SU-DHL-6 (cell line): ENCODE results near the gene MPI.

Source experiments
- H2AFZ ChIP-seq: fragments of 200-600 bp; sonication (generic); 2 replicates; pipeline ENCODE4 v1.6.1; 2014; ENCODE audit warnings: low read depth, mild to moderate bottlenecking, moderate library complexity, mixed read lengths, antibody characterized with exemption, low read length; ENCODE audit not compliant: severe bottlenecking
- H3F3A ChIP-seq: fragments of 200-600 bp; shearing (Covaris generic); 2 replicates; pipeline ENCODE4 v1.6.0; 2016; ENCODE audit warnings: antibody characterized with exemption, mild to moderate bottlenecking; ENCODE audit not compliant: insufficient read depth
- H3K27ac ChIP-seq: fragments of 200-600 bp; sonication (generic); 2 replicates; pipeline ENCODE4 v1.5.1; 2016; ENCODE audit warnings: low read depth, mild to moderate bottlenecking, low read length, moderate library complexity, mixed read lengths
- H3K27me3 ChIP-seq: fragments of 200-600 bp; sonication (generic), shearing (Covaris generic); 2 replicates; pipeline ENCODE4 v1.6.0; 2014; ENCODE audit warnings: mild to moderate bottlenecking, low read length
- H3K36me3 ChIP-seq: fragments of 200-600 bp; sonication (generic); 2 replicates; pipeline ENCODE4 v1.6.1; 2014; ENCODE audit warnings: mild to moderate bottlenecking, low read length, mixed read lengths
- H3K4me2 ChIP-seq: fragments of 300-600, 200-600 bp; shearing (Covaris generic), sonication (generic); 2 replicates; pipeline ENCODE4 v1.6.0; 2014; ENCODE audit warnings: low read length, low read depth, mild to moderate bottlenecking; ENCODE audit not compliant: poor library complexity, severe bottlenecking
- H3K4me3 ChIP-seq: fragments of 200-600 bp; sonication (generic); 2 replicates; pipeline ENCODE4 v1.5.1; 2014; ENCODE audit warnings: antibody characterized with exemption, low read length, mild to moderate bottlenecking, mixed read lengths; ENCODE audit not compliant: insufficient read depth, poor library complexity, severe bottlenecking
- H3K79me2 ChIP-seq: fragments of 200-600 bp; sonication (generic); 2 replicates; pipeline ENCODE4 v1.6.1; 2014; ENCODE audit warnings: mild to moderate bottlenecking, low read length, moderate library complexity; ENCODE audit not compliant: insufficient read depth
- H3K9ac ChIP-seq: fragments of 200-600 bp; sonication (generic); 2 replicates; pipeline ENCODE4 v1.7.0; 2014; ENCODE audit warnings: mild to moderate bottlenecking, low read length
- H3K9me2 ChIP-seq: fragments of 200-600 bp; sonication (generic); replicated peaks from 2 replicates; pipeline ENCODE4 v1.6.1; 2014; ENCODE audit warnings: low read length; ENCODE audit not compliant: insufficient read depth
- H3K9me3 ChIP-seq: fragments of 200-600 bp; sonication (generic); 2 replicates; pipeline ENCODE4 v1.6.1; 2014; ENCODE audit warnings: low read length, mixed read lengths; ENCODE audit not compliant: insufficient read depth
- H4K20me1 ChIP-seq: fragments of 200-600 bp; sonication (generic); 2 replicates; pipeline ENCODE4 v1.6.1; 2014; ENCODE audit warnings: low read depth, mild to moderate bottlenecking, antibody characterized with exemption, low read length, moderate library complexity, mixed read lengths
- EZH2phosphoT487 ChIP-seq: fragments of 200-600 bp; sonication (generic), shearing (Covaris generic); conservative IDR thresholded peaks from 2 replicates; pipeline ENCODE4 v1.6.1; 2018; ENCODE audit warnings: mild to moderate bottlenecking, antibody characterized with exemption, low read length, moderate library complexity, mixed read lengths
- TF ChIP-seq, protein P1 (sequence below): fragments of 200-600 bp; sonication (generic); IDR thresholded peaks from one replicate; pipeline ENCODE4 v1.5.1; 2017; ENCODE audit warnings: antibody characterized with exemption, mild to moderate bottlenecking, low read length, moderate library complexity; ENCODE audit not compliant: insufficient read depth, poor library complexity, severe bottlenecking

Gene MPI

DNA sequence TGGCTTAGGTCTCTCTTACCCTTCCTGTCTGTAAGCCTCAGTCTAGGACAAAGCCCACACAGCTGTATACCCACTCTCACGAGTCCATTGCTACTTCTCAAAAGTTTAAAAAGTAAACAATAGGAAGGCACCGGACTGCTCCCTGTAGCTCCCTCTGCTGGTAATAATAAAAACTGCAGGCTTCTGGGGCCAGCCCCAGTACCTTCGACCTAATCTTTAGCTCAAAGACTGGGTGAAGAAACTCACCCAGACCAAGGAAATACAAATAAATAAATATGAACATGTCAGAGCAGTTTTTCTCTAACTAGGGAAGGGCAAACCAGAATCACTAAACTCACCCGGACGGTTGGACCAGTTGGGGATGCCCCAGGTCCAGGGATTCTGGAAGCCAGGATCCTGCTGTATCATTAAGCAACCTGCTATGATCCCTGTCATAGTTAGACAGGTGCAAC lies 11.8 kb downstream of the MPI start:
- Histone ChIP-seq H3F3A (peaks cover 9% of the 10 kb centered on the region; the same call in 1 of the 2 replicates), H3K4me2 (no peak overlapping the region), H3K4me3 (no peak overlapping the region), H3K9me2 (no peaks in the 10 kb centered on the region), H3K9ac (no peak overlapping the region), H4K20me1 (no peaks in the 10 kb centered on the region), H3K27me3 (no peaks in the 10 kb centered on the region), H3K27ac (no peak overlapping the region), H3K79me2 (peaks cover 5% of the 10 kb centered on the region; the same call in 1 of the 2 replicates), H3K36me3 (no peaks in the 10 kb centered on the region), H3K9me3 (no peaks in the 10 kb centered on the region), H2AFZ (no peak overlapping the region)
- TF ChIP-seq, protein P1, sequence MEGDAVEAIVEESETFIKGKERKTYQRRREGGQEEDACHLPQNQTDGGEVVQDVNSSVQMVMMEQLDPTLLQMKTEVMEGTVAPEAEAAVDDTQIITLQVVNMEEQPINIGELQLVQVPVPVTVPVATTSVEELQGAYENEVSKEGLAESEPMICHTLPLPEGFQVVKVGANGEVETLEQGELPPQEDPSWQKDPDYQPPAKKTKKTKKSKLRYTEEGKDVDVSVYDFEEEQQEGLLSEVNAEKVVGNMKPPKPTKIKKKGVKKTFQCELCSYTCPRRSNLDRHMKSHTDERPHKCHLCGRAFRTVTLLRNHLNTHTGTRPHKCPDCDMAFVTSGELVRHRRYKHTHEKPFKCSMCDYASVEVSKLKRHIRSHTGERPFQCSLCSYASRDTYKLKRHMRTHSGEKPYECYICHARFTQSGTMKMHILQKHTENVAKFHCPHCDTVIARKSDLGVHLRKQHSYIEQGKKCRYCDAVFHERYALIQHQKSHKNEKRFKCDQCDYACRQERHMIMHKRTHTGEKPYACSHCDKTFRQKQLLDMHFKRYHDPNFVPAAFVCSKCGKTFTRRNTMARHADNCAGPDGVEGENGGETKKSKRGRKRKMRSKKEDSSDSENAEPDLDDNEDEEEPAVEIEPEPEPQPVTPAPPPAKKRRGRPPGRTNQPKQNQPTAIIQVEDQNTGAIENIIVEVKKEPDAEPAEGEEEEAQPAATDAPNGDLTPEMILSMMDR, result peak; percentile 95
- no peak for TF ChIP-seq EZH2phosphoT487

DNA sequence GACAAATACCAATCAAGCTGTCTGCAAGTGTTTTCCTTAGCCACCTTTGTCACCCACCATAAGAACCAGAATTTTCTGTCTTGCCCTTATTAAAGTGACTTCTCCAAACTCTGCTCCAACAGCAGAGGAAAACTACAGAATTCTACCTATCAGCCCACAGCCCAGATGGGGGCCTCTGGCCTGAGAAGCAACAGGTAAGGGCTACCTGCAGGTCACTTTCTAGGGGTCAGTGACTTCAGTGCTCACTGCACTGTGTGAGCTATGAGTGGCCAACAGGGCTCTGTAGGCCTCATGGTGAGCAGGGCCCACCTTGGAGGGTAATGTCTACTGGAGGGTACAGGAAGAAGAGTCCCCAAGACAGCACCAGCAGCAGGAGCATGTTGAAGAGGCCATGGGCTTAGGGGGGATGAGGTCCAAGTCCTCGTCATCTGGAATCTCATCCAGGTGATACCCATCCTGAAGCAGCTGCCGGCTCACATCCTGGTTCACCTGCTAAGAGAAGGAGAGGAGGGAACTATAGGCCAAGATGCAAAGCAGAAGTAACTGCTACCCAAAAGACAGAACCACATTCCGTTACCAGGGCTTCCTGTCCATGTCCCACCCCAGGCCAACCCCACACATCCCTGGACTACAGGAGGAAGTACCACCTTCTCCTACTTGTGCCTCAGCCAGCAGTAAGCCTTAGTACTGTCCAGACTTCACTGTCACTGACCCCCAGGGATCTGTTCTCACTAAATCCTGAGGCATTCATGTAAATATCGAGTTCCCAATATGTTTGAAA lies 12.6 kb downstream of the MPI start:
- Histone ChIP-seq H3K36me3 (no peaks in the 10 kb centered on the region), H3K79me2 (peaks cover 5% of the 10 kb centered on the region; the same call in 1 of the 2 replicates), H3K9me3 (no peaks in the 10 kb centered on the region), H3F3A (peaks cover 9% of the 10 kb centered on the region; the same call in 1 of the 2 replicates), H2AFZ (no peak overlapping the region), H3K9ac (no peak overlapping the region), H3K27ac (no peak overlapping the region), H3K4me2 (no peak overlapping the region), H3K4me3 (no peak overlapping the region), H4K20me1 (no peaks in the 10 kb centered on the region), H3K9me2 (no peaks in the 10 kb centered on the region), H3K27me3 (no peaks in the 10 kb centered on the region)
- TF ChIP-seq EZH2phosphoT487, result no peak
- TF ChIP-seq, protein P1, result no peak

- H3K4me2 ChIP-seq, result no peak overlapping the region
- H2AFZ ChIP-seq, result no peak overlapping the region
- H3K9ac ChIP-seq, result no peak overlapping the region
- H4K20me1 ChIP-seq, result no peaks in the 10 kb centered on the region
- no peak for TF ChIP-seq EZH2phosphoT487
- TF ChIP-seq, protein P1, result no peak
- H3K27me3 ChIP-seq, result no peaks in the 10 kb centered on the region
- peaks cover 9% of the 10 kb centered on the region for H3F3A ChIP-seq
- H3K36me3 ChIP-seq, result no peaks in the 10 kb centered on the region
- H3K79me2 ChIP-seq, result peaks cover 5% of the 10 kb centered on the region; the same call in 1 of the 2 replicates
- no peaks in the 10 kb centered on the region for H3K9me2 ChIP-seq
- no peak overlapping the region for H3K27ac ChIP-seq
- H3K9me3 ChIP-seq, result no peaks in the 10 kb centered on the region
- H3K4me3 ChIP-seq, result no peak overlapping the region
Observed at GRCh38 chr15:74903676-74904075, 13.8 kb downstream of the MPI start.
